ENCODE results near the gene PRTG.
A peak's percentile ranks its signal among the peaks of the same experiment; 100 is the strongest.
"Not testable (repeated sequence)": the region's sequence is repeated elsewhere in the genome, so short reads cannot be mapped to it uniquely, and the experiment has no call there.

Gene PRTG

DNA sequence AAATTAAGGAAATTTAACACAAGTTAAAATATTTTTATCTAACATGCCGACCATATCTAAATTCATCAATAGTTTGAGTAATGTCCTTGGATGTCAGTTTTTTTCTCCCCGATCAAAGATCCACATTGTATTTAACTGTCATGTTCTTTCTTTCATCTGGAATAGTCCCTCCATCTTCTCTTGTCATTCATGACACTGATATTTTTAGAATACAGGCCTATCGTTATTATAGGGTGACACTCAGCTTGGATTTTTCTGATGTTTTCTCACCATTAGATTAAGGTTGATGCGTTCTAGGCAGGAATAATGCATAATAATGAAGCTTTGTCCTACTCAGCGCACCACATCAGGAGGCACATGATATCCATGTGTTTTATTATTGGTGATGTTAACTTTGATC is 141.6 kb downstream of the PRTG start:
- peaks cover 0 to 2% of the 10 kb centered on the region in 2 donors for H3K9me3 ChIP-seq (ENCODE audit: control insufficient read depth in 2 of 2, low read length in 2 of 2)
- no peaks in the 10 kb centered on the region for H3K4me1 ChIP-seq (ENCODE audit: control insufficient read depth, insufficient read depth, low read length)
- H3K4me3 ChIP-seq (ENCODE audit: low read length in 2 of 2), result no peak overlapping the region
- no peak overlapping the region for H3K27ac ChIP-seq (ENCODE audit: low read length)
- H3K9ac ChIP-seq (ENCODE audit: low read length in 2 of 2), result no peak overlapping the region
- H3K36me3 ChIP-seq (ENCODE audit: control insufficient read depth in 2 of 2, insufficient read depth in 2 of 2, low read length in 2 of 2), result no peaks in the 10 kb centered on the region
- H3K27me3 ChIP-seq (ENCODE audit: control insufficient read depth in 1 of 2, insufficient read depth in 2 of 2, low read length in 2 of 2), result no peaks in the 10 kb centered on the region

DNA sequence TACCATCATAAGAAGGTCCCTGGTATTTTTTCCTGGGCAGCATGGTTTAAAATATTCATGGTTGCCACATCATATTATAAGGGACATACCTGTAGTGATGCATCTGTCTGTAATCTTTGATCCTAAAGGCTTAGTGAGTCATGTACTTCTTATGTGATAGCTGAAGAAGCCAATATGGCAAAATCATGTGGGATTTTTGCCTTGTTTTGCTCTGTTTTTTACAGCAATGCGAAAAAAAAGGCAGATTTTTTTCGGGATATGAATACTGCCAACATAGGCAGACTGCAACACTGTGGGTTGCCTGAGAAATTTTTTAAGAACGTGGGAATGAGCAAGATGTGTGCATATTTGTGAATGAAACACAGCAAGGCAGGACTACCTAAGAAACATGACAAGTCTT is 143.5 kb downstream of the PRTG start:
- Histone ChIP-seq H3K9ac (ENCODE audit: low read length in 2 of 2) (no peak overlapping the region), H3K4me1 (ENCODE audit: control insufficient read depth, insufficient read depth, low read length) (no peaks in the 10 kb centered on the region), H3K9me3 (ENCODE audit: control insufficient read depth in 2 of 2, low read length in 2 of 2) (no peaks in the 10 kb centered on the region), H3K36me3 (ENCODE audit: control insufficient read depth in 2 of 2, insufficient read depth in 2 of 2, low read length in 2 of 2) (no peaks in the 10 kb centered on the region), H3K4me3 (ENCODE audit: low read length in 2 of 2) (no peak overlapping the region), H3K27me3 (ENCODE audit: control insufficient read depth in 1 of 2, insufficient read depth in 2 of 2, low read length in 2 of 2) (no peaks in the 10 kb centered on the region), H3K27ac (ENCODE audit: low read length) (no peak overlapping the region)

DNA sequence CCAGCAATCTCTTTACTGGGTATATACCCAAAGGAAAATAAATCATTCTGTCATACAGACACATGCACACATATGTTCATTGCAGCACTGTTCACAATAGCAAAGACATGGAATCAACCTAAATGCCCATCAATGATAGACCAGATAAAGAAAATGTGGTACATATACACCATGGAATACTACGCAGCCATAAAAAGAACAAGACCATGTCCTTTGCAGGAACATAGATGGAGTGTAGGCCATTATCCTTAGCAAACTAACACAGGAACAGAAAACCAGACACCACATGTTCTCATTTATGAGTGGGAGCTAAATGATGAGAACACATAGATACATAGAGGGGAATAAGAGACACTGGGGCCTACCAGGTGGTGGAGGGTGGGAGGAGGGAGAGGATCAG is 149.9 kb downstream of the PRTG start:
- H3K9me3 ChIP-seq (ENCODE audit: control insufficient read depth in 2 of 2, low read length in 2 of 2); H3K27me3 ChIP-seq (ENCODE audit: control insufficient read depth in 1 of 2, insufficient read depth in 2 of 2, low read length in 2 of 2); H3K36me3 ChIP-seq (ENCODE audit: control insufficient read depth in 2 of 2, insufficient read depth in 2 of 2, low read length in 2 of 2); H3K4me3 ChIP-seq (ENCODE audit: low read length in 2 of 2); H3K4me1 ChIP-seq (ENCODE audit: control insufficient read depth, insufficient read depth, low read length); H3K27ac ChIP-seq (ENCODE audit: low read length); H3K9ac ChIP-seq (ENCODE audit: low read length in 2 of 2): not testable (repeated sequence)

DNA sequence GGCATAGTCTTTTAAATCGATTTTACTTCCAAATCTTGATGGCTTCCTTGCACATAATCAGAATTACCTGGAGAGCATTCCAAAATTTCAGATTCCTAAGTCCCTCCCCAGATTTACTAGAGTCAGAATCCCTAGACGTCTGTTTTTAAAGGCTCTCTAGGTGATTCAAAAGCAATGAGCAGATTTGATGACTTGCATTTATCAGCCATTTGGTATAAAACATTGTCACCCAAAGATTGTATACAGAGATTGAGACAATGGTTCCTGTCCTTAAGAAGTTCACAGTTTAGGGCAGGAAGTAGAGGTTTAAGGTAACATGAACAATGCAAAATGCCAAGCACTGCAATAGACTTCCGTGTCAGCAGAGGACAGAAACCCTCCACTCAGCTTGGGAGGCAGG is 152.2 kb downstream of the PRTG start:
- Histone ChIP-seq H3K27ac (ENCODE audit: low read length) (no peak overlapping the region), H3K4me1 (ENCODE audit: control insufficient read depth, insufficient read depth, low read length) (peaks cover 2% of the 10 kb centered on the region), H3K9me3 (ENCODE audit: control insufficient read depth in 2 of 2, low read length in 2 of 2) (no peaks in the 10 kb centered on the region), H3K9ac (ENCODE audit: low read length in 2 of 2) (no peak overlapping the region), H3K27me3 (ENCODE audit: control insufficient read depth in 1 of 2, insufficient read depth in 2 of 2, low read length in 2 of 2) (no peaks in the 10 kb centered on the region), H3K36me3 (ENCODE audit: control insufficient read depth in 2 of 2, insufficient read depth in 2 of 2, low read length in 2 of 2) (no peaks in the 10 kb centered on the region), H3K4me3 (ENCODE audit: low read length in 2 of 2) (no peak overlapping the region)

DNA sequence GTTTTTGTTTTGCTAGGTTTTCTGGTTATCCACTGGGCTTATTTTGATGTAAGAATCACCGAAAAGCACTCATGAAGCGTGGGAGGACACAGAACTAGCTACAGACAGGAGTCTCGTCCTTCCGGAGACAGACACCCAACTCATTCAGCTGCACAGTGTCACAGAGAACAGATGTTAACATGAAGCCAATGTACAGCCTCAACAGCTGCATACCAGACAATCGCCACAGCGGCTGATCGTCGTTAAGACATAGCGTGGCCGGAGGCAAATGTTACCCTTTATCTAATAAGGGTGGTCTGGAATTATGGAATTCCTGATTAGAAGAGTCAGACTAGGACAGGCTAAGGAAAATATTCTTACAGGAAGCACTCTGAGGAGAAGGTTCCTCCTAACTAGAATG is 153.7 kb downstream of the PRTG start:
- Histone ChIP-seq H3K27ac (ENCODE audit: low read length) (no peak overlapping the region), H3K4me3 (ENCODE audit: low read length in 2 of 2) (peak overlapping the region; percentile 82 to 87), H3K36me3 (ENCODE audit: control insufficient read depth in 2 of 2, insufficient read depth in 2 of 2, low read length in 2 of 2) (no peaks in the 10 kb centered on the region), H3K27me3 (ENCODE audit: control insufficient read depth in 1 of 2, insufficient read depth in 2 of 2, low read length in 2 of 2) (no peaks in the 10 kb centered on the region), H3K4me1 (ENCODE audit: control insufficient read depth, insufficient read depth, low read length) (peaks cover 2% of the 10 kb centered on the region), H3K9ac (ENCODE audit: low read length in 2 of 2) (peak overlapping the region; percentile 83 to 88), H3K9me3 (ENCODE audit: control insufficient read depth in 2 of 2, low read length in 2 of 2) (no peaks in the 10 kb centered on the region)

DNA sequence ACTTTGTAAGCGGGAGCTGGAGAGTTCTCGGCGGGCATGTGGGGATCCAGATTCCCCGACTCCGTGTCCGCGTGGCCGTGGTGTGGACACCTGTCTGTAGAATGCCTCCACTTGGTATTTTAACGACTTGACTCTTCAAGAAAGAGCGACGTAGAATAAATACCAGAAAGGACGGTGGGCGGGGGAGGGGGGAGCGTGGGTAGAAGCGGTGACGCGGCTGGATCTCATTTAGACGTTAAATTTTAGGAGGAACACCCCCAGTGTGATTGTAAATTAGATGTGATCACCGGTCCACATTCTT is 154.2 kb downstream of the PRTG start:
- peaks cover 2% of the 10 kb centered on the region for H3K4me1 ChIP-seq (ENCODE audit: control insufficient read depth, insufficient read depth, low read length)
- peak overlapping the region; percentile 72 for H3K27ac ChIP-seq (ENCODE audit: low read length)
- H3K27me3 ChIP-seq (ENCODE audit: control insufficient read depth in 1 of 2, insufficient read depth in 2 of 2, low read length in 2 of 2), result no peaks in the 10 kb centered on the region
- no peaks in the 10 kb centered on the region for H3K36me3 ChIP-seq (ENCODE audit: control insufficient read depth in 2 of 2, insufficient read depth in 2 of 2, low read length in 2 of 2)
- H3K9ac ChIP-seq (ENCODE audit: low read length in 2 of 2), result peak overlapping the region; percentile 83 to 88
- H3K4me3 ChIP-seq (ENCODE audit: low read length in 2 of 2), result peak overlapping the region; percentile 82 to 87
- no peaks in the 10 kb centered on the region for H3K9me3 ChIP-seq (ENCODE audit: control insufficient read depth in 2 of 2, low read length in 2 of 2)

DNA sequence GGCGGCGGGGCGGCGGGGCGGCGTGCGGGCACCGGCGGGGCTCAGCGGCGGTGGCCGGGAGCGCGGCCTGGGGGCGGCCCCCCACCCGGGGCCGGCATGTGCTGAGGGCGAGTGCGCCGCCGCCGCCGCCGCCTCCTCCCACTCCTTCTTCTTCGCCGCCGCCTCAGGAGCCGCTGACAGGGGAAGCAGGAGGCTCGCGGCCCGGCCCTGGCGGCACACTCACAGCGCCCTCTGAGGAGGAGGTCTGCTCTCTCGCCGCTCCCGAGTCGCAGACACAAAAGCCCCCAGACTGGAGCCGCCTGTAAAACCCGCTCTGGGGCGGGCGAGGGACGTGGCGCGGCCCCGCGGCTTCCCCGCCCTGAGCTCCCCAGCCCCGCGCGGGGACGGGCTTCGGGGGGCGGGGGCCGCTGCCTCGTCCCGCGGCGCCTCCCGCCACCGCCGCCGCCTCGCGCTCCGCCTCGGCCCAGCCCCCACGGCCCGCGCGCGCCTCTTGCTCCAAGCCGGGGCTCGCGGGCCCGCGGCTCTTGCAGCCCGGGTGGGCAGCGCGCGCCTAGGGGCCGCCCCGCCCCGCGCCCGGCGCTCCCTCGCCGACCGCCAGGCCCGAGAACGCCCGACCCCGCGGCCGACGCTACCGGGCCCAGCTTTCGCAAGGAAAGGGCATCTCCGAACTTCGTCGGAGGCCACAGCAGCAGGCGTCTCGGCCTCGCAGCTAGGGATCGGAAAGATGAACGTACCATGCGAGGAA is 154.7 kb downstream of the PRTG start, which contains the start of gene PYGO1:
TSS of gene PYGO1 (minus strand) at position 276 of the 745 bp plus-strand sequence. CDS start 462 bp downstream, outside the sequence.
- peak within 1 kb of the TSS; percentile 82 to 87 for H3K4me3 ChIP-seq (ENCODE audit: low read length in 2 of 2)
- H3K27me3 ChIP-seq (ENCODE audit: control insufficient read depth in 1 of 2, insufficient read depth in 2 of 2, low read length in 2 of 2), result no peaks in the 10 kb centered on the region
- no peaks in the 10 kb centered on the region for H3K9me3 ChIP-seq (ENCODE audit: control insufficient read depth in 2 of 2, low read length in 2 of 2)
- peak within 1 kb of the TSS; percentile 72 for H3K27ac ChIP-seq (ENCODE audit: low read length)
- H3K4me1 ChIP-seq (ENCODE audit: control insufficient read depth, insufficient read depth, low read length), result peaks cover 2% of the 10 kb centered on the region
- H3K9ac ChIP-seq (ENCODE audit: low read length in 2 of 2), result peak within 1 kb of the TSS; percentile 83 to 88
- no peaks in the 10 kb centered on the region for H3K36me3 ChIP-seq (ENCODE audit: control insufficient read depth in 2 of 2, insufficient read depth in 2 of 2, low read length in 2 of 2)

DNA sequence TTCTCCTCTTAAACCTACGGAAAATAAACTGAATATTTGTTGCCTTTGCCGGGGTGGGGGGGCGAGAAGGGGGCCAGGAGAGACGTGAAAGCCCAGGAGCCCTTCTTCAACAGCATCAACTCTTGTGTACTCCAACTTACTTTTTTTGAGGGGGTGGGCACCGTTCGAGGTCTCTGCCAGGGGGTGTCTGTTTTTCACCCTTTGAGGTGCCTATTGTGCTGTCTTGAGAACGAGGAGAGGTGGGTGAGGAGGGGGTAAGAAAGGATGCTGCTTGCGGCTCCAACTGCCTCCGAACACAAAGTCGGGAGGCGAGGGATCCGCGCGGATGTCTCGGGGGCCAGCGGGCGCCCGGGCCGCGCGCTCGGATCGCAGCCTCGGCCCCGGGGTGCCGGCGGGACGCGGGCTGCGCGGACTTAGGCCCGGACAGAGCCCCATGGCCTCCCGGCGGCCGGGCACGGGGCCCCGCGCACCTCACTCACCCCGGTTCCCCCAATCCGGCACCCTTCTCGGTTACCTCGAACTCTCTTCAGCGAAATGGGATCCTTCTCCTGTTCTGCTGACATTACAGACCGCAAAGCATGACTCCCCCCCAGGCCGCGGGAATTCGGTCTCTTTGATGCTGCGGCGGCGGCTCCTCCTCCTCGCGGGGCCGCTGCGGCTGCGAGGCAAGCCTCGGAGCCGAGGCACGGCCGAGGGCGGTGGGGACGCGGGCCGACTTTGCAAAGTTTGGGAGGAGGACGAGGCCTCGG is 155.5 kb downstream of the PRTG start:
- Histone ChIP-seq H3K9ac (ENCODE audit: low read length in 2 of 2) (peak overlapping the region; percentile 77 to 85), H3K27me3 (ENCODE audit: control insufficient read depth in 1 of 2, insufficient read depth in 2 of 2, low read length in 2 of 2) (no peaks in the 10 kb centered on the region), H3K4me1 (ENCODE audit: control insufficient read depth, insufficient read depth, low read length) (peaks cover 2% of the 10 kb centered on the region), H3K9me3 (ENCODE audit: control insufficient read depth in 2 of 2, low read length in 2 of 2) (no peaks in the 10 kb centered on the region), H3K27ac (ENCODE audit: low read length) (peak overlapping the region; percentile 58), H3K36me3 (ENCODE audit: control insufficient read depth in 2 of 2, insufficient read depth in 2 of 2, low read length in 2 of 2) (no peaks in the 10 kb centered on the region), H3K4me3 (ENCODE audit: low read length in 2 of 2) (peak overlapping the region; percentile 79 to 82)

DNA sequence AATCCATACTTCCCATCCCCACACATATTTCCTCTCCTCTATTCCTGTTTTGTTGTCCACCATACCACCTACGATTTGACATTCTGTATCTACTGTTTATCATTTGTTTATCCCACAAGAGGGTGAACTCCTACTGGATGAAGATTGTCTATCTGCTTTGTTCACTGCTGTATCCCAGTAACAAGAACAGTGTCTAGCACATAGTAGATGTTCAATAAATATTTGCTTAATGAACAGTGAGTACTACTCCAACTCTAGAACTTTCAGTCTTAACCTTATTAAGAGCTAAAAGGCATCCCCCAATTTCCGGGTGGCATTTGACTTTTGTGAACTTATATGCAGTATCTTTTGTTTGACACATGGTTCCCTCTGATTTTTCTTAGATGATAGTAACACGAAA is 156.1 kb downstream of the PRTG start:
- Histone ChIP-seq H3K27ac (ENCODE audit: low read length) (no peak overlapping the region), H3K4me3 (ENCODE audit: low read length in 2 of 2) (peak overlapping the region; percentile 79 to 82), H3K27me3 (ENCODE audit: control insufficient read depth in 1 of 2, insufficient read depth in 2 of 2, low read length in 2 of 2) (no peaks in the 10 kb centered on the region), H3K9me3 (ENCODE audit: control insufficient read depth in 2 of 2, low read length in 2 of 2) (no peaks in the 10 kb centered on the region), H3K36me3 (ENCODE audit: control insufficient read depth in 2 of 2, insufficient read depth in 2 of 2, low read length in 2 of 2) (no peaks in the 10 kb centered on the region), H3K4me1 (ENCODE audit: control insufficient read depth, insufficient read depth, low read length) (peaks cover 2% of the 10 kb centered on the region), H3K9ac (ENCODE audit: low read length in 2 of 2) (peak overlapping the region in 1 of 2 donors; percentile 85)

DNA sequence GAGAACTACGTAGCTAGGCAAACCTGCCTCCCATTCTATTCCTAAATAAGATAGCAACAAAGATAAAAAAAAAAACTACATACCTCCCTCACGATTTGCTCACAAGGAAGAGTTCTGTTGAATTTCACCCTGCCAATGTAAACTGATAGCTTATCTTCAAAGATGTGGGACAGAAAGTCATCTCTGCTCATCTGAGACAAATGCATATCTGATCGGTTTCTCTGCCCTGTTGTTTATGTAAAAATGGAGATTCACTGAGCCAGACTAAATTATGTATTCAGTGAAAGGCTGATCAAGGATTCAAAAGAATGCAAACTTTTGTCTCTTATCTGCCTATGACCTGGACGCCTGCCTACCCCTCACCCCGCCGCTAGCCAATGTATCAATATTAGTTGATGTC is 166.0 kb downstream of the PRTG start:
- Histone ChIP-seq H3K9me3 (ENCODE audit: control insufficient read depth in 2 of 2, low read length in 2 of 2) (no peaks in the 10 kb centered on the region), H3K27ac (ENCODE audit: low read length) (no peak overlapping the region), H3K4me3 (ENCODE audit: low read length in 2 of 2) (no peak overlapping the region), H3K36me3 (ENCODE audit: control insufficient read depth in 2 of 2, insufficient read depth in 2 of 2, low read length in 2 of 2) (no peaks in the 10 kb centered on the region), H3K4me1 (ENCODE audit: control insufficient read depth, insufficient read depth, low read length) (no peaks in the 10 kb centered on the region), H3K9ac (ENCODE audit: low read length in 2 of 2) (no peak overlapping the region), H3K27me3 (ENCODE audit: control insufficient read depth in 1 of 2, insufficient read depth in 2 of 2, low read length in 2 of 2) (no peaks in the 10 kb centered on the region)

DNA sequence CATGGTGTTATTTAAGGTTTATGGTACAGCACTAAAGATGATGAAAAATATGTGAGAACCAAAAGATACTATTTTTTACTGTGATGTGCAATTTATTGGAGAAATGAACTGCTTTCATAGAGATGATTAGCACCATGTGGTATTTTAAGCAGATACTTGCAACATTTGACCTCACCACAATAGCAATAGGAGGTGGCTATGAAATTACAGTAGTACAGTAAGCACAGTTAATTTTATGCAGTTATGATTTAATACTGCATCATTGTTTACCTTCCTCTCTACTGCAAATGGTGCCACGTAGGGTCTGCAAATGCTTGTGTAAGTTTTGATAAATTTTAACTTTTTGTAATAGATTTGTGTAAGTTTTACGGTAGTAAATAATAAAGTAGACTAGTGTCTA is 168.9 kb downstream of the PRTG start:
- Histone ChIP-seq H3K27ac (ENCODE audit: low read length) (no peak overlapping the region), H3K9ac (ENCODE audit: low read length in 2 of 2) (no peak overlapping the region), H3K9me3 (ENCODE audit: control insufficient read depth in 2 of 2, low read length in 2 of 2) (no peaks in the 10 kb centered on the region), H3K36me3 (ENCODE audit: control insufficient read depth in 2 of 2, insufficient read depth in 2 of 2, low read length in 2 of 2) (no peaks in the 10 kb centered on the region), H3K4me1 (ENCODE audit: control insufficient read depth, insufficient read depth, low read length) (no peaks in the 10 kb centered on the region), H3K27me3 (ENCODE audit: control insufficient read depth in 1 of 2, insufficient read depth in 2 of 2, low read length in 2 of 2) (no peaks in the 10 kb centered on the region), H3K4me3 (ENCODE audit: low read length in 2 of 2) (no peak overlapping the region)
